Astrocyte (in vitro differentiated cells and primary cell): Measurements from ENCODE around the gene OR52E8. TPM values are rescaled to one million over a fixed set of nuclear protein-coding genes. Genes with fewer than 3 reads are reported as not detected.

Experiments
- DNase-seq: peaks from one replicate; pipeline ENCODE4 v3.0.0-alpha.2; 2010; ENCODE audit warnings: low read depth
- FAIRE-seq: peaks from 2 replicates; lab custom pipeline; 2011; peaks lifted over from hg19 to GRCh38; lab: Jason Lieb, UNC
- H2AFZ ChIP-seq: 2 replicates; pipeline ENCODE4 v1.6.0; 2012; ENCODE audit warnings: low read depth, low read length, inconsistent platforms
- H3K27ac ChIP-seq: 2 replicates; pipeline ENCODE4 v1.5.1; 2011; ENCODE audit warnings: low read depth, low read length, inconsistent platforms
- H3K27me3 ChIP-seq: 2 replicates; pipeline ENCODE4 v1.6.0; 2011; ENCODE audit warnings: low read length, inconsistent platforms; ENCODE audit not compliant: insufficient read depth
- H3K36me3 ChIP-seq: 2 replicates; pipeline ENCODE4 v1.5.1; 2011; ENCODE audit warnings: low read length, inconsistent platforms; ENCODE audit not compliant: insufficient read depth
- H3K4me1 ChIP-seq: 2 replicates; pipeline ENCODE4 v1.5.1; 2011; ENCODE audit warnings: low read length, inconsistent platforms; ENCODE audit not compliant: insufficient read depth
- H3K4me2 ChIP-seq: 2 replicates; pipeline ENCODE4 v1.6.0; 2012; ENCODE audit warnings: low read length, inconsistent platforms
- H3K4me3 ChIP-seq: 2 replicates; pipeline ENCODE4 v1.5.1; 2011; ENCODE audit warnings: low read depth, mild to moderate bottlenecking, low read length, inconsistent platforms; ENCODE audit not compliant: insufficient read depth
- H3K79me2 ChIP-seq: 2 replicates; pipeline ENCODE4 v1.6.0; 2012; ENCODE audit warnings: mild to moderate bottlenecking, low read length, inconsistent platforms; ENCODE audit not compliant: insufficient read depth
- H3K9ac ChIP-seq: 2 replicates; pipeline ENCODE4 v1.6.0; 2012; ENCODE audit warnings: mild to moderate bottlenecking, low read length, inconsistent platforms
- H3K9me3 ChIP-seq: 2 replicates; pipeline ENCODE4 v1.5.1; 2012; ENCODE audit warnings: low read depth, mild to moderate bottlenecking, low read length, inconsistent platforms; ENCODE audit not compliant: insufficient read depth
- H4K20me1 ChIP-seq: 2 replicates; pipeline ENCODE4 v1.6.0; 2012; ENCODE audit warnings: low read length, inconsistent platforms; ENCODE audit not compliant: insufficient read depth
- H3K27ac Mint-ChIP-seq: one replicate; pipeline ENCODE4 v1.8.0; 2021; ENCODE audit warnings: mild to moderate bottlenecking, mixed read lengths; ENCODE audit not compliant: unreplicated experiment
- H3K27me3 Mint-ChIP-seq: one replicate; pipeline ENCODE4 v1.8.0; 2021; ENCODE audit warnings: low read depth, mixed read lengths; ENCODE audit not compliant: unreplicated experiment
- H3K36me3 Mint-ChIP-seq: one replicate; pipeline ENCODE4 v1.8.0; 2021; ENCODE audit warnings: low read depth, mixed read lengths; ENCODE audit not compliant: unreplicated experiment
- H3K4me1 Mint-ChIP-seq: one replicate; pipeline ENCODE4 v1.8.0; 2021; ENCODE audit warnings: low read depth, mixed read lengths; ENCODE audit not compliant: unreplicated experiment
- H3K4me3 Mint-ChIP-seq: one replicate; pipeline ENCODE4 v1.8.0; 2021; ENCODE audit warnings: mild to moderate bottlenecking, moderate library complexity, mixed read lengths; ENCODE audit not compliant: unreplicated experiment
- H3K9me3 Mint-ChIP-seq: one replicate; pipeline ENCODE4 v1.8.0; 2021; ENCODE audit warnings: mild to moderate bottlenecking, mixed read lengths; ENCODE audit not compliant: unreplicated experiment
- CTCF ChIP-seq: IDR thresholded peaks from 2 replicates; pipeline ENCODE4 v1.5.1; 2011; ENCODE audit warnings: low read depth, mild to moderate bottlenecking, inconsistent platforms, low read length, moderate library complexity; ENCODE audit not compliant: insufficient read depth
- EZH2 ChIP-seq: IDR thresholded peaks from 2 replicates; pipeline ENCODE4 v1.6.1; 2012; ENCODE audit warnings: mild to moderate bottlenecking, low read length, inconsistent platforms; ENCODE audit not compliant: insufficient read depth
- total RNA-seq: library from RNA; stranded (reverse); gene quantifications from 2 replicates; pipeline ENCODE4 v1.2.1, GENCODE V29; 2021

OR52E8 gene
- total RNA-seq, 1 donor from 2014 or later: not detected

GRCh38 chr11:5891216-5891800 is 33.8 kb upstream of the OR52E8 start:
- Histone ChIP-seq H2AFZ (no peak overlapping the region), H3K4me2 (no peak overlapping the region), H3K36me3 (no peaks in the 10 kb centered on the region), H3K27ac (no peak overlapping the region), H3K79me2 (no peaks in the 10 kb centered on the region), H3K9ac (no peak overlapping the region), H3K4me1 (no peaks in the 10 kb centered on the region), H3K27me3 (no peaks in the 10 kb centered on the region), H4K20me1 (no peaks in the 10 kb centered on the region), H3K9me3 (no peaks in the 10 kb centered on the region), H3K4me3 (no peak overlapping the region)
- no peak overlapping the region for H3K4me3 Mint-ChIP-seq
- FAIRE-seq (no peak), DNase-seq (peak; percentile 1)
- TF ChIP-seq CTCF (peak; percentile 36), EZH2 (no peak)
- no peaks in the 10 kb centered on the region for H3K27me3 Mint-ChIP-seq
- H3K27ac Mint-ChIP-seq: no peak overlapping the region
- no peaks in the 10 kb centered on the region for H3K4me1 Mint-ChIP-seq
- no peaks in the 10 kb centered on the region for H3K36me3 Mint-ChIP-seq
- H3K9me3 Mint-ChIP-seq: no peaks in the 10 kb centered on the region

GRCh38 chr11:5887661-5888060 is 30.2 kb upstream of the OR52E8 start:
- Histone ChIP-seq H3K27ac (no peak overlapping the region), H4K20me1 (no peaks in the 10 kb centered on the region), H3K4me3 (no peak overlapping the region), H3K4me1 (no peaks in the 10 kb centered on the region), H3K79me2 (no peaks in the 10 kb centered on the region), H3K9ac (no peak overlapping the region), H3K9me3 (no peaks in the 10 kb centered on the region), H2AFZ (no peak overlapping the region), H3K4me2 (no peak overlapping the region), H3K36me3 (no peaks in the 10 kb centered on the region), H3K27me3 (no peaks in the 10 kb centered on the region)
- H3K36me3 Mint-ChIP-seq: no peaks in the 10 kb centered on the region
- H3K9me3 Mint-ChIP-seq: no peaks in the 10 kb centered on the region
- no peaks in the 10 kb centered on the region for H3K4me1 Mint-ChIP-seq
- TF ChIP-seq CTCF: no peak
- no peak for TF ChIP-seq EZH2
- DNase-seq: no peak
- no peak overlapping the region for H3K4me3 Mint-ChIP-seq
- FAIRE-seq: no peak
- H3K27me3 Mint-ChIP-seq: no peaks in the 10 kb centered on the region
- H3K27ac Mint-ChIP-seq: no peak overlapping the region

- H3K27ac Mint-ChIP-seq: no peak overlapping the region
- Histone ChIP-seq H3K9me3 (no peaks in the 10 kb centered on the region), H4K20me1 (no peaks in the 10 kb centered on the region), H3K79me2 (no peaks in the 10 kb centered on the region), H3K36me3 (no peaks in the 10 kb centered on the region), H3K27me3 (no peaks in the 10 kb centered on the region), H3K4me3 (no peak overlapping the region), H3K9ac (no peak overlapping the region), H2AFZ (no peak overlapping the region), H3K4me2 (no peak overlapping the region), H3K4me1 (no peaks in the 10 kb centered on the region), H3K27ac (no peak overlapping the region)
- DNase-seq (no peak), FAIRE-seq (no peak)
- H3K4me3 Mint-ChIP-seq: no peak overlapping the region
- no peaks in the 10 kb centered on the region for H3K4me1 Mint-ChIP-seq
- no peak for TF ChIP-seq CTCF
- TF ChIP-seq EZH2: no peak
- H3K36me3 Mint-ChIP-seq: no peaks in the 10 kb centered on the region
- no peaks in the 10 kb centered on the region for H3K9me3 Mint-ChIP-seq
- no peaks in the 10 kb centered on the region for H3K27me3 Mint-ChIP-seq
These were observed 29.7 kb upstream of the OR52E8 start for GRCh38 chr11:5887172-5887571.
